Parathyroid adenoma (tissue), 2 donors: Measurements from ENCODE around the gene LRRC37A3.
"Not testable (repeated sequence)": the region's sequence is repeated elsewhere in the genome, so short reads cannot be mapped to it uniquely, and the experiment has no call there.

Experiments
- H2AFZ ChIP-seq: fragments of 300-600 bp; sonication (generic); one replicate; pipeline ENCODE4 v1.7.0; 2017; ENCODE audit warnings: antibody characterized with exemption, mild to moderate bottlenecking
- H3K27ac ChIP-seq: fragments of 300-600 bp; sonication (generic); one replicate; pipeline ENCODE4 v1.7.0; 2017
- H3K27me3 ChIP-seq: fragments of 300-600 bp; sonication (generic); one replicate; pipeline ENCODE4 v1.7.0; 2017; ENCODE audit warnings: low read length; ENCODE audit not compliant: control insufficient read depth, insufficient read depth
- H3K36me3 ChIP-seq: fragments of 300-600 bp; sonication (generic); one replicate; pipeline ENCODE4 v1.7.0; 2017; ENCODE audit warnings: low read length; ENCODE audit not compliant: control insufficient read depth, insufficient read depth
- H3K4me1 ChIP-seq: fragments of 300-600 bp; sonication (generic); one replicate; pipeline ENCODE4 v1.7.0; 2017; ENCODE audit warnings: control low read depth
- H3K4me2 ChIP-seq: fragments of 300-600 bp; sonication (generic); one replicate; pipeline ENCODE4 v1.7.0; 2017; ENCODE audit warnings: low read length
- H3K4me3 ChIP-seq: fragments of 300-600 bp; sonication (generic); one replicate; pipeline ENCODE4 v1.7.0; 2017; ENCODE audit warnings: low read depth, low read length
- H3K79me2 ChIP-seq: fragments of 300-600 bp; sonication (generic); one replicate; pipeline ENCODE4 v1.7.0; 2017; ENCODE audit warnings: control low read depth
- H3K9ac ChIP-seq: fragments of 300-600 bp; sonication (generic); one replicate; pipeline ENCODE4 v1.7.0; 2017; ENCODE audit warnings: mild to moderate bottlenecking
- H3K9me3 ChIP-seq: fragments of 300-600 bp; sonication (generic); one replicate; pipeline ENCODE4 v1.7.0; 2017; ENCODE audit warnings: low read length; ENCODE audit not compliant: control insufficient read depth
- CTCF ChIP-seq: fragments of 300-600 bp; sonication (generic); IDR thresholded peaks from one replicate; pipeline ENCODE4 v1.7.0; 2017; ENCODE audit warnings: antibody characterized with exemption, mild to moderate bottlenecking
- donor health status: primary hyperparathyroidism.

LRRC37A3 gene

GRCh38 chr17:64919289-64920025 is at the start of gene LRRC37A3:
Gene LRRC37A3, minus strand, starts transcription at chr17:64919478. Its CDS starts 22,221 bp downstream, at chr17:64897257.
- Histone ChIP-seq H3K4me3 (peak within 1 kb of the TSS; percentile 66), H2AFZ (peak within 1 kb of the TSS; percentile 99), H3K4me2 (peak within 1 kb of the TSS; percentile 61), H3K9ac (peak within 1 kb of the TSS; percentile 19), H3K27ac (peak within 1 kb of the TSS; percentile 87)
- TF ChIP-seq CTCF: peak; percentile 99
- H3K27me3 ChIP-seq, H3K4me1 ChIP-seq, H3K36me3 ChIP-seq, H3K79me2 ChIP-seq, H3K9me3 ChIP-seq: not testable (repeated sequence)

GRCh38 chr17:64965873-64966287 is 46.6 kb upstream of the LRRC37A3 start:
- peak; percentile 49 for TF ChIP-seq CTCF

GRCh38 chr17:64965256-64965872 is 46.1 kb upstream of the LRRC37A3 start:
- Histone ChIP-seq H3K27ac (peak overlapping the region; percentile 45), H3K4me2 (peak overlapping the region; percentile 45), H3K4me1 (peaks cover 11% of the 10 kb centered on the region), H3K4me3 (peak overlapping the region; percentile 27), H2AFZ (peak overlapping the region; percentile 79)
- H3K27me3 ChIP-seq, H3K36me3 ChIP-seq, H3K79me2 ChIP-seq, H3K9ac ChIP-seq, H3K9me3 ChIP-seq: not testable (repeated sequence)

More at GRCh38 chr17:64965873-64966287, 46.6 kb upstream of the LRRC37A3 start:
- not testable (repeated sequence) for H3K79me2 ChIP-seq, H3K27me3 ChIP-seq, H3K36me3 ChIP-seq, H3K9ac ChIP-seq, H3K9me3 ChIP-seq
- peak overlapping the region; percentile 79 for H2AFZ ChIP-seq
- peak overlapping the region; percentile 45 for H3K27ac ChIP-seq
- peaks cover 11% of the 10 kb centered on the region for H3K4me1 ChIP-seq
- peak overlapping the region; percentile 27 for H3K4me3 ChIP-seq
- H3K4me2 ChIP-seq: peak overlapping the region; percentile 45

GRCh38 chr17:64964796-64965195 is 45.5 kb upstream of the LRRC37A3 start:
- no peak for TF ChIP-seq CTCF
- H3K36me3 ChIP-seq: no peaks in the 10 kb centered on the region
- peak overlapping the region; percentile 58 for H3K4me2 ChIP-seq
- peak overlapping the region; percentile 27 for H3K4me3 ChIP-seq
- peak overlapping the region; percentile 45 for H3K27ac ChIP-seq
- H2AFZ ChIP-seq: peak overlapping the region; percentile 67
- no peaks in the 10 kb centered on the region for H3K9me3 ChIP-seq
- H3K27me3 ChIP-seq: no peaks in the 10 kb centered on the region
- H3K9ac ChIP-seq: no peak overlapping the region
- H3K4me1 ChIP-seq: peaks cover 11% of the 10 kb centered on the region
- no peaks in the 10 kb centered on the region for H3K79me2 ChIP-seq

GRCh38 chr17:64963814-64964213 is 44.5 kb upstream of the LRRC37A3 start:
- not testable (repeated sequence) for H3K27ac ChIP-seq, H3K9ac ChIP-seq

More at GRCh38 chr17:64963814-64964213, 44.5 kb upstream of the LRRC37A3 start:
- not testable (repeated sequence) for H3K79me2 ChIP-seq, H3K36me3 ChIP-seq, H3K4me3 ChIP-seq, H3K27me3 ChIP-seq, H3K9me3 ChIP-seq, H2AFZ ChIP-seq, H3K4me2 ChIP-seq
- peaks cover 11% of the 10 kb centered on the region for H3K4me1 ChIP-seq
